NT2/D1 (cell line): Measurements from ENCODE around the gene CTNNA2.

ENCODE experiments used
- DNase-seq: peaks from one replicate; pipeline ENCODE4 v3.0.0-alpha.2; 2011; ENCODE audit warnings: low read depth, low spot score
- H3K27me3 ChIP-seq: 2 replicates; pipeline ENCODE4 v1.6.0; 2011; ENCODE audit warnings: mild to moderate bottlenecking; ENCODE audit not compliant: insufficient read length, insufficient read depth
- H3K36me3 ChIP-seq: 2 replicates; pipeline ENCODE4 v1.6.1; 2011; ENCODE audit warnings: mild to moderate bottlenecking, low read length, mixed read lengths; ENCODE audit not compliant: insufficient read depth, insufficient read length
- H3K4me1 ChIP-seq: 2 replicates; pipeline ENCODE4 v1.5.1; 2011; ENCODE audit not compliant: insufficient read depth, insufficient read length
- H3K4me3 ChIP-seq: 2 replicates; pipeline ENCODE4 v1.5.1; 2011; ENCODE audit warnings: low read depth; ENCODE audit not compliant: insufficient read length
- H3K9ac ChIP-seq: 2 replicates; pipeline ENCODE4 v1.6.0; 2011; ENCODE audit warnings: low read depth; ENCODE audit not compliant: insufficient read length
- H3K9me3 ChIP-seq: 2 replicates; pipeline ENCODE4 v1.5.1; 2011; ENCODE audit warnings: mild to moderate bottlenecking, low read length; ENCODE audit not compliant: insufficient read depth
- SUZ12 ChIP-seq: IDR thresholded peaks from 2 replicates; pipeline ENCODE4 v1.6.1; 2011; ENCODE audit not compliant: insufficient read length, insufficient read depth; ENCODE audit errors: extremely low read depth
- YY1 ChIP-seq: IDR thresholded peaks from 2 replicates; pipeline ENCODE4 v1.6.1; 2011; ENCODE audit not compliant: insufficient read length, insufficient read depth
- ZNF274 ChIP-seq: IDR thresholded peaks from 2 replicates; pipeline ENCODE4 v1.6.1; 2011; ENCODE audit warnings: mild to moderate bottlenecking, low read depth, low read length

Gene CTNNA2

GRCh38 chr2:79966369-79966768 is 453.5 kb downstream of the CTNNA2 start:
- no peak overlapping the region for H3K4me3 ChIP-seq
- no peaks in the 10 kb centered on the region for H3K27me3 ChIP-seq
- no peaks in the 10 kb centered on the region for H3K4me1 ChIP-seq
- no peaks in the 10 kb centered on the region for H3K9me3 ChIP-seq
- no peak for DNase-seq
- no peak for TF ChIP-seq SUZ12
- TF ChIP-seq ZNF274, result no peak
- TF ChIP-seq YY1, result no peak
- H3K9ac ChIP-seq, result no peak overlapping the region
- no peaks in the 10 kb centered on the region for H3K36me3 ChIP-seq

GRCh38 chr2:79966882-79967281 is 454.0 kb downstream of the CTNNA2 start:
- no peak for DNase-seq
- Histone ChIP-seq H3K9ac (no peak overlapping the region), H3K36me3 (no peaks in the 10 kb centered on the region), H3K4me1 (no peaks in the 10 kb centered on the region), H3K4me3 (no peak overlapping the region), H3K27me3 (no peaks in the 10 kb centered on the region), H3K9me3 (no peaks in the 10 kb centered on the region)
- no peak for TF ChIP-seq YY1
- TF ChIP-seq ZNF274, result no peak
- no peak for TF ChIP-seq SUZ12

GRCh38 chr2:79971807-79972206 is 459.0 kb downstream of the CTNNA2 start:
- Histone ChIP-seq H3K27me3 (no peaks in the 10 kb centered on the region), H3K4me1 (no peaks in the 10 kb centered on the region), H3K9ac (no peak overlapping the region), H3K36me3 (no peaks in the 10 kb centered on the region), H3K9me3 (no peaks in the 10 kb centered on the region), H3K4me3 (no peak overlapping the region)
- no peak for TF ChIP-seq SUZ12
- no peak for TF ChIP-seq ZNF274
- no peak for TF ChIP-seq YY1
- DNase-seq, result peak; percentile 50

- no peaks in the 10 kb centered on the region for H3K4me1 ChIP-seq
- no peaks in the 10 kb centered on the region for H3K9me3 ChIP-seq
- no peak overlapping the region for H3K9ac ChIP-seq
- H3K36me3 ChIP-seq, result no peaks in the 10 kb centered on the region
- DNase-seq, result no peak
- no peak for TF ChIP-seq YY1
- TF ChIP-seq ZNF274, result no peak
- no peak for TF ChIP-seq SUZ12
- H3K27me3 ChIP-seq, result no peaks in the 10 kb centered on the region
- no peak overlapping the region for H3K4me3 ChIP-seq
Measured at GRCh38 chr2:79972661-79973060, 459.8 kb downstream of the CTNNA2 start.

- Histone ChIP-seq H3K4me3 (no peak overlapping the region), H3K9me3 (no peaks in the 10 kb centered on the region), H3K9ac (no peak overlapping the region), H3K36me3 (no peaks in the 10 kb centered on the region), H3K27me3 (no peaks in the 10 kb centered on the region), H3K4me1 (no peaks in the 10 kb centered on the region)
- TF ChIP-seq SUZ12, result no peak
- TF ChIP-seq YY1, result no peak
- TF ChIP-seq ZNF274, result no peak
- DNase-seq, result no peak
Measured at GRCh38 chr2:79975791-79976565, 463.1 kb downstream of the CTNNA2 start.

- Histone ChIP-seq H3K36me3 (no peaks in the 10 kb centered on the region), H3K9me3 (no peaks in the 10 kb centered on the region), H3K4me1 (no peaks in the 10 kb centered on the region), H3K4me3 (no peak overlapping the region), H3K9ac (no peak overlapping the region), H3K27me3 (no peaks in the 10 kb centered on the region)
- TF ChIP-seq ZNF274, result no peak
- TF ChIP-seq SUZ12, result no peak
- no peak for TF ChIP-seq YY1
- no peak for DNase-seq
Measured at GRCh38 chr2:79977792-79978191, 464.9 kb downstream of the CTNNA2 start.

GRCh38 chr2:79980116-79980515 is 467.3 kb downstream of the CTNNA2 start:
- H3K27me3 ChIP-seq, result no peaks in the 10 kb centered on the region
- no peaks in the 10 kb centered on the region for H3K36me3 ChIP-seq
- H3K9me3 ChIP-seq, result no peaks in the 10 kb centered on the region
- TF ChIP-seq ZNF274, result no peak
- TF ChIP-seq YY1, result no peak
- no peak for TF ChIP-seq SUZ12
- DNase-seq, result no peak
- no peak overlapping the region for H3K9ac ChIP-seq
- H3K4me1 ChIP-seq, result no peaks in the 10 kb centered on the region
- H3K4me3 ChIP-seq, result no peak overlapping the region

GRCh38 chr2:79980816-79981215 is 468.0 kb downstream of the CTNNA2 start:
- TF ChIP-seq SUZ12 (no peak), ZNF274 (no peak), YY1 (no peak)
- Histone ChIP-seq H3K4me1 (no peaks in the 10 kb centered on the region), H3K9me3 (no peaks in the 10 kb centered on the region), H3K36me3 (no peaks in the 10 kb centered on the region), H3K27me3 (no peaks in the 10 kb centered on the region), H3K4me3 (no peak overlapping the region), H3K9ac (no peak overlapping the region)
- DNase-seq, result no peak
